K562 (cell line): ENCODE measurements around the gene SLCO2B1. TPM values are rescaled to one million over a fixed set of nuclear protein-coding genes. Genes with fewer than 3 reads are reported as not detected.

ENCODE experiments used
- ATF1 ChIP-seq, 2 experiments: fragments of 450-650 bp in 1 of 2; IDR thresholded peaks; 2 replicates each; pipeline ENCODE4 v1.6.1; 2016; ENCODE audit warnings: missing compliant biosample characterization in 1 of 2, missing genetic modification characterization in 1 of 2
- BHLHE40 ChIP-seq: IDR thresholded peaks from 2 replicates; pipeline ENCODE4 v1.6.1; 2011; ENCODE audit warnings: low read length, improper control_type of control experiment
- EGR1 ChIP-seq: fragments of 450-650 bp; conservative IDR thresholded peaks from 2 replicates; pipeline ENCODE4 v1.6.1; 2017; ENCODE audit warnings: mild to moderate bottlenecking
- EP300 ChIP-seq: IDR thresholded peaks from 2 replicates; pipeline ENCODE4 v1.6.1; 2012; ENCODE audit warnings: low read length, improper control_type of control experiment
- EZH2 ChIP-seq: IDR thresholded peaks from 2 replicates; pipeline ENCODE4 v1.6.1; 2012; ENCODE audit warnings: low read depth, mild to moderate bottlenecking, inconsistent platforms, low read length, borderline replicate concordance
- FOXK2 ChIP-seq, 2 experiments: fragments of 450-650 bp; IDR thresholded peaks in 1 of 2; conservative IDR thresholded peaks in 1 of 2; 2 replicates each; pipeline ENCODE4 v1.6.1; 2016; ENCODE audit warnings: low read depth in 2 of 2, mild to moderate bottlenecking in 1 of 2
- HDAC2 ChIP-seq: fragments of 450-650 bp; IDR thresholded peaks from 2 replicates; pipeline ENCODE4 v1.6.1; 2016; ENCODE audit warnings: mild to moderate bottlenecking
- HNRNPL ChIP-seq: fragments of 200-400 bp; formaldehyde crosslinking; IDR thresholded peaks from 2 replicates; pipeline ENCODE4 v1.6.1; 2017; ENCODE audit warnings: low read depth, mild to moderate bottlenecking, low read length
- KDM2B ChIP-seq: fragments of 250-450 bp; sonication (Bioruptor Pico); IDR thresholded peaks from 2 replicates; pipeline ENCODE4 v1.8.0; 2021; ENCODE audit warnings: mild to moderate bottlenecking, moderate library complexity
- OTX1 ChIP-seq: fragments of 450-650 bp; formaldehyde crosslinking; IDR thresholded peaks from 2 replicates; pipeline ENCODE4 v1.4.0; 2022; ENCODE audit warnings: mild to moderate bottlenecking
- PPARD ChIP-seq: fragments of 250-450 bp; sonication (Bioruptor Pico); IDR thresholded peaks from 2 replicates; pipeline ENCODE4 v1.8.0; 2022; ENCODE audit warnings: inconsistent platforms, mild to moderate bottlenecking, moderate library complexity
- RBFOX2 ChIP-seq: fragments of 200-400 bp; formaldehyde crosslinking; IDR thresholded peaks from 2 replicates; pipeline ENCODE4 v1.6.1; 2017; ENCODE audit warnings: low read depth, mild to moderate bottlenecking, low read length, moderate library complexity
- RFX1 ChIP-seq: fragments of 450-650 bp; IDR thresholded peaks from 2 replicates; pipeline ENCODE4 v1.6.1; 2016; ENCODE audit warnings: mild to moderate bottlenecking, moderate library complexity
- TBP ChIP-seq: optimal IDR thresholded peaks from 2 replicates; pipeline ENCODE3; 2011; ENCODE audit warnings: low read depth, low read length, improper control_type of control experiment
- ZNF347 ChIP-seq: fragments of 450-650 bp; formaldehyde crosslinking; IDR thresholded peaks from 2 replicates; pipeline ENCODE4 v1.4.0; 2020; ENCODE audit warnings: low read depth, mild to moderate bottlenecking, moderate library complexity
- polyA plus RNA-seq, 8 experiments: library from polyadenylated mRNA; depleted of rRNA in 4 of 8; stranded (reverse) in 5 of 8; unstranded in 3 of 8; fragments of >200 nt; fragmentation: Nextera tagmentation in 2 of 8; fragmentation: Illumina TruSeq in 1 of 8; extraction: Ambion mirVana in 2 of 8; extraction: Trizol in 1 of 8; gene quantifications; 2 replicates each; pipeline versions ENCODE4 v1.2.1 to v1.2.3, GENCODE V29; 2011 to 2014; ENCODE audit warnings: inconsistent platforms in 1 of 8, missing spikeins in 1 of 8
- total RNA-seq, 7 experiments: library from RNA; depleted of rRNA in 6 of 7; stranded (reverse); fragments of >200 nt in 6 of 7; fragmentation: Illumina TruSeq in 2 of 7; extraction: Trizol in 2 of 7; gene quantifications; 2 replicates each; pipeline versions ENCODE4 v1.2.1 to v1.2.3, GENCODE V29; 2011 to 2021; ENCODE audit warnings: low replicate concordance in 1 of 7
- TF ChIP-seq, protein P1 (sequence below): fragments of 450-650 bp; conservative IDR thresholded peaks from 2 replicates; pipeline ENCODE4 v1.6.1; 2016; ENCODE audit warnings: missing genetic modification characterization, low read depth, mild to moderate bottlenecking, missing compliant biosample characterization, moderate library complexity
- TF ChIP-seq, protein P2 (sequence below): fragments of 450-650 bp; IDR thresholded peaks from 2 replicates; pipeline ENCODE4 v1.6.1; 2017; ENCODE audit warnings: antibody characterized with exemption, mild to moderate bottlenecking
- TF ChIP-seq, protein P3 (sequence below): IDR thresholded peaks from 2 replicates; pipeline ENCODE4 v1.6.1; 2014; ENCODE audit warnings: antibody characterized with exemption
- TF ChIP-seq, protein P4 (sequence below): fragments of 250-450 bp; sonication (Bioruptor Pico); IDR thresholded peaks from 2 replicates; pipeline ENCODE4 v1.9.0; 2021; ENCODE audit warnings: mild to moderate bottlenecking, inconsistent platforms
- TF ChIP-seq, protein P5 (sequence below): sonication (generic); formaldehyde crosslinking; IDR thresholded peaks from 2 replicates; pipeline ENCODE4 v1.9.0; 2022; ENCODE audit warnings: mild to moderate bottlenecking, missing genetic modification reagents

Gene SLCO2B1
- total and polyA plus RNA-seq, 9 of the 15 experiments (the other 6 are each of a cell fraction or from before 2014, with no cell fraction given), result 0.70 to 14.7 (median 7.6) TPM

DNA sequence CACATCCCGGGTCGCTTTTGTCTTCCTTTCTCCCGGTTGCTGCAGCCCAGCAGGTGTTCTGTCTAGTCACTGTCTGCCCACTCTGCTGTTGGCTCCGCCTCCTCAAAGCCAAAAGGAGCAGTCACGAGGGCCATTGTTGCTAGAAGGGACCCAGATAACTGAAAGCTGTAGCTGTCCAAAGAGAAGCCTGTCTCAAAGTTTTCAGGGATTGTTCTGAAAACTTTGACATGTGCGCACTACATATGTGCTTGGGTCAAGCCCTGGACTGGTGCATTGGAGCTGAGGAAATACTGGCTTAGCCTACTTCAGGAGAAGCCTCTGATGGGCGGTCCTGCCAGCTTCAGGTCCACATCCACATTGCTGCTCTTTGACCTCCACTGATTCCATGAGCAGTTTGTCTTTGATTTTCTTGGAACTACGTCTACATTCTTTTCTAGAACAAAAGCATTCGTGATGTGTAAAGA is 45.4 kb upstream of the SLCO2B1 start (continued):
- TF ChIP-seq PPARD (CRISPR knock-in tag) (no peak), EGR1 (peak; percentile 71), RFX1 (peak; percentile 15; the same call in 1 of the 2 replicates), KDM2B (CRISPR knock-in tag) (no peak), BHLHE40 (peak; percentile 79), HNRNPL (no peak), EZH2 (no peak), OTX1 (no peak), ATF1 (CRISPR knock-in tag; IDR thresholded peaks at IDR 0.05) (no peak), ATF1 (tag; IDR thresholded peaks at IDR 0.05) (peak; percentile 34; the same call in 1 of the 2 replicates), ZNF347 (CRISPR knock-in tag) (no peak), FOXK2 (conservative IDR thresholded peaks at IDR 0.05 in 1 of 2, IDR thresholded peaks at IDR 0.05 in 1 of 2; ENCODE audit: low read depth in 2 of 2) (peak; percentile 34 to 65; a peak in 3 of 4 replicates), TBP (peak; percentile 53), HDAC2 (peak; percentile 81), EP300 (peak; percentile 74), RBFOX2 (peak; percentile 42)
- TF ChIP-seq, protein P1, sequence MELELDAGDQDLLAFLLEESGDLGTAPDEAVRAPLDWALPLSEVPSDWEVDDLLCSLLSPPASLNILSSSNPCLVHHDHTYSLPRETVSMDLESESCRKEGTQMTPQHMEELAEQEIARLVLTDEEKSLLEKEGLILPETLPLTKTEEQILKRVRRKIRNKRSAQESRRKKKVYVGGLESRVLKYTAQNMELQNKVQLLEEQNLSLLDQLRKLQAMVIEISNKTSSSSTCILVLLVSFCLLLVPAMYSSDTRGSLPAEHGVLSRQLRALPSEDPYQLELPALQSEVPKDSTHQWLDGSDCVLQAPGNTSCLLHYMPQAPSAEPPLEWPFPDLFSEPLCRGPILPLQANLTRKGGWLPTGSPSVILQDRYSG, result 0 out of 2 replicates have a peak, but pooled peaks have one; percentile 42
- TF ChIP-seq, protein P2, sequence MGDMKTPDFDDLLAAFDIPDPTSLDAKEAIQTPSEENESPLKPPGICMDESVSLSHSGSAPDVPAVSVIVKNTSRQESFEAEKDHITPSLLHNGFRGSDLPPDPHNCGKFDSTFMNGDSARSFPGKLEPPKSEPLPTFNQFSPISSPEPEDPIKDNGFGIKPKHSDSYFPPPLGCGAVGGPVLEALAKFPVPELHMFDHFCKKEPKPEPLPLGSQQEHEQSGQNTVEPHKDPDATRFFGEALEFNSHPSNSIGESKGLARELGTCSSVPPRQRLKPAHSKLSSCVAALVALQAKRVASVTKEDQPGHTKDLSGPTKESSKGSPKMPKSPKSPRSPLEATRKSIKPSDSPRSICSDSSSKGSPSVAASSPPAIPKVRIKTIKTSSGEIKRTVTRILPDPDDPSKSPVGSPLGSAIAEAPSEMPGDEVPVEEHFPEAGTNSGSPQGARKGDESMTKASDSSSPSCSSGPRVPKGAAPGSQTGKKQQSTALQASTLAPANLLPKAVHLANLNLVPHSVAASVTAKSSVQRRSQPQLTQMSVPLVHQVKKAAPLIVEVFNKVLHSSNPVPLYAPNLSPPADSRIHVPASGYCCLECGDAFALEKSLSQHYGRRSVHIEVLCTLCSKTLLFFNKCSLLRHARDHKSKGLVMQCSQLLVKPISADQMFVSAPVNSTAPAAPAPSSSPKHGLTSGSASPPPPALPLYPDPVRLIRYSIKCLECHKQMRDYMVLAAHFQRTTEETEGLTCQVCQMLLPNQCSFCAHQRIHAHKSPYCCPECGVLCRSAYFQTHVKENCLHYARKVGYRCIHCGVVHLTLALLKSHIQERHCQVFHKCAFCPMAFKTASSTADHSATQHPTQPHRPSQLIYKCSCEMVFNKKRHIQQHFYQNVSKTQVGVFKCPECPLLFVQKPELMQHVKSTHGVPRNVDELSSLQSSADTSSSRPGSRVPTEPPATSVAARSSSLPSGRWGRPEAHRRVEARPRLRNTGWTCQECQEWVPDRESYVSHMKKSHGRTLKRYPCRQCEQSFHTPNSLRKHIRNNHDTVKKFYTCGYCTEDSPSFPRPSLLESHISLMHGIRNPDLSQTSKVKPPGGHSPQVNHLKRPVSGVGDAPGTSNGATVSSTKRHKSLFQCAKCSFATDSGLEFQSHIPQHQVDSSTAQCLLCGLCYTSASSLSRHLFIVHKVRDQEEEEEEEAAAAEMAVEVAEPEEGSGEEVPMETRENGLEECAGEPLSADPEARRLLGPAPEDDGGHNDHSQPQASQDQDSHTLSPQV, result peak; percentile 73; the same call in 1 of the 2 replicates
- TF ChIP-seq, protein P3, sequence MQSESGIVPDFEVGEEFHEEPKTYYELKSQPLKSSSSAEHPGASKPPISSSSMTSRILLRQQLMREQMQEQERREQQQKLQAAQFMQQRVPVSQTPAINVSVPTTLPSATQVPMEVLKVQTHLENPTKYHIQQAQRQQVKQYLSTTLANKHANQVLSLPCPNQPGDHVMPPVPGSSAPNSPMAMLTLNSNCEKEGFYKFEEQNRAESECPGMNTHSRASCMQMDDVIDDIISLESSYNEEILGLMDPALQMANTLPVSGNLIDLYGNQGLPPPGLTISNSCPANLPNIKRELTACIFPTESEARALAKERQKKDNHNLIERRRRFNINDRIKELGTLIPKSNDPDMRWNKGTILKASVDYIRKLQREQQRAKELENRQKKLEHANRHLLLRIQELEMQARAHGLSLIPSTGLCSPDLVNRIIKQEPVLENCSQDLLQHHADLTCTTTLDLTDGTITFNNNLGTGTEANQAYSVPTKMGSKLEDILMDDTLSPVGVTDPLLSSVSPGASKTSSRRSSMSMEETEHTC, result peak; percentile 93
- TF ChIP-seq, protein P4, sequence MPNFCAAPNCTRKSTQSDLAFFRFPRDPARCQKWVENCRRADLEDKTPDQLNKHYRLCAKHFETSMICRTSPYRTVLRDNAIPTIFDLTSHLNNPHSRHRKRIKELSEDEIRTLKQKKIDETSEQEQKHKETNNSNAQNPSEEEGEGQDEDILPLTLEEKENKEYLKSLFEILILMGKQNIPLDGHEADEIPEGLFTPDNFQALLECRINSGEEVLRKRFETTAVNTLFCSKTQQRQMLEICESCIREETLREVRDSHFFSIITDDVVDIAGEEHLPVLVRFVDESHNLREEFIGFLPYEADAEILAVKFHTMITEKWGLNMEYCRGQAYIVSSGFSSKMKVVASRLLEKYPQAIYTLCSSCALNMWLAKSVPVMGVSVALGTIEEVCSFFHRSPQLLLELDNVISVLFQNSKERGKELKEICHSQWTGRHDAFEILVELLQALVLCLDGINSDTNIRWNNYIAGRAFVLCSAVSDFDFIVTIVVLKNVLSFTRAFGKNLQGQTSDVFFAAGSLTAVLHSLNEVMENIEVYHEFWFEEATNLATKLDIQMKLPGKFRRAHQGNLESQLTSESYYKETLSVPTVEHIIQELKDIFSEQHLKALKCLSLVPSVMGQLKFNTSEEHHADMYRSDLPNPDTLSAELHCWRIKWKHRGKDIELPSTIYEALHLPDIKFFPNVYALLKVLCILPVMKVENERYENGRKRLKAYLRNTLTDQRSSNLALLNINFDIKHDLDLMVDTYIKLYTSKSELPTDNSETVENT, result no peak
- TF ChIP-seq, protein P5, sequence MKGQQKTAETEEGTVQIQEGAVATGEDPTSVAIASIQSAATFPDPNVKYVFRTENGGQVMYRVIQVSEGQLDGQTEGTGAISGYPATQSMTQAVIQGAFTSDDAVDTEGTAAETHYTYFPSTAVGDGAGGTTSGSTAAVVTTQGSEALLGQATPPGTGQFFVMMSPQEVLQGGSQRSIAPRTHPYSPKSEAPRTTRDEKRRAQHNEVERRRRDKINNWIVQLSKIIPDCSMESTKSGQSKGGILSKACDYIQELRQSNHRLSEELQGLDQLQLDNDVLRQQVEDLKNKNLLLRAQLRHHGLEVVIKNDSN (CRISPR knock-in tag), result peak; percentile 89
